GM23338 (cell line): Measurements from ENCODE around the gene RFFL.

Experiments used
- CREB1 ChIP-seq: fragments of 250-450 bp; sonication (Bioruptor Pico); IDR thresholded peaks from 2 replicates; pipeline ENCODE4 v1.5.0; 2020; ENCODE audit warnings: low read depth, mild to moderate bottlenecking, moderate library complexity
- EZH2 ChIP-seq: fragments of 200-600 bp; sonication (generic); IDR thresholded peaks from one replicate; pipeline ENCODE4 v1.8.0; 2017; ENCODE audit warnings: antibody characterized with exemption, mild to moderate bottlenecking, low read depth; ENCODE audit not compliant: unreplicated experiment
- EZH2phosphoT487 ChIP-seq: fragments of 200-600 bp; sonication (generic); IDR thresholded peaks from one replicate; pipeline ENCODE4 v1.8.1; 2018; ENCODE audit warnings: antibody characterized with exemption; ENCODE audit not compliant: unreplicated experiment
- JUNB ChIP-seq: IDR thresholded peaks from one replicate; pipeline ENCODE4 v1.6.1; 2016; ENCODE audit warnings: antibody characterized with exemption; ENCODE audit not compliant: unreplicated experiment
- POLR2AphosphoS5 ChIP-seq: IDR thresholded peaks from 2 replicates; pipeline ENCODE4 v1.6.1; 2016; ENCODE audit warnings: antibody characterized with exemption, low read depth
- STAT1 ChIP-seq: IDR thresholded peaks from one replicate; pipeline ENCODE4 v1.6.1; 2016; ENCODE audit warnings: antibody characterized with exemption; ENCODE audit not compliant: unreplicated experiment
- ZNF331 ChIP-seq: fragments of 250-450 bp; sonication (Bioruptor Pico); IDR thresholded peaks from 2 replicates; pipeline ENCODE4 v1.5.0; 2020; ENCODE audit warnings: low read depth, mild to moderate bottlenecking, moderate library complexity
- TF ChIP-seq, protein P1 (sequence below), 2 experiments: fragments of 200-600 bp in 1 of 2; sonication (generic) in 1 of 2; conservative IDR thresholded peaks; 2 replicates each; pipeline versions ENCODE4 v1.5.1 to v1.6.1; 2016 to 2017; ENCODE audit warnings: antibody characterized with exemption in 2 of 2, low read depth in 2 of 2, mild to moderate bottlenecking in 2 of 2, moderate library complexity in 1 of 2
- TF ChIP-seq, protein P2 (sequence below): IDR thresholded peaks from one replicate; pipeline ENCODE4 v1.6.1; 2018; ENCODE audit warnings: antibody characterized with exemption; ENCODE audit not compliant: unreplicated experiment

DNA sequence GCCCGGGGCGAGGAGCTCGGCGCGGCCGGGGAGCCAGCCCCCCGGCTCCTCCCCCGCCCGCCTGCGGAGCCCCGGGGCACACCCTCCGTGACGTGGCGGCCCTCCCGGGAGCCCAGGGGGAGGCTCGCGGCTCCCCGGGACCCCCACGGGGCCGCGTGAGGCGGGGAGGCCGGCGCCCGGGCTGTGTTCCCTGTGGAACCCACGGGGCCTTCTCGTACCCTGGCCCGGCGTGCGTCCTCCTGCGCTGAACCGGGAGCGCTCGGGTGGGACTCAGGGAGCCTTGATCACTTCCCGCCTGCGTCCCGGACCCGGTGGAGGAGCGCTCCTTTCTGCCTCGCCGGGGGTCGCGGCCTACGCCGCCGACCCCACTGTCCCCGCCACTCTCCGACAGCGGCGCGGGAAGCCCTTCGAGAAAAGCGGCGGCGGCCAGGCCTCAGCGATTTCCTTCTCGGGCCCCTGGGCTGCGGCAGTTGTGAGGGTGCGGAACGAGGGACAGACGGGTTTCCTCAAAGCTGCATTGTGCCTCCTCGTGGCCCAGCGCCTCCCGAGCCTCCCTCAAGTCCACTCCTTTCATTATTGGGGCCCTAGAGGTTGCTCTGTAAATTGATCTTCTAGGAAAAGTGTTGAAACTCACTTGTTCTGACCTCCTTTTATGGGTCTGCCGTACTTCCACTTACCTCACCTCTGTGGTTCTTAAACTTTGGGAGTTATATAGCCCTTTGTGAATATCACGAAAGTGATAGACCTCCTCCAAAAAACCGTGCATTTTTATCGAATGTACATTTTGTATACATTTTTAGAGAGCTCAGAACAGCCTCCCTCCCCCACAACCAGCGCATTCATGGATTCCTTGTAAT is 82.6 kb downstream of the RFFL start:
- TF ChIP-seq EZH2 (no peak), EZH2phosphoT487 (no peak), CREB1 (CRISPR knock-in tag) (peak; percentile 71), POLR2AphosphoS5 (no peak), ZNF331 (no peak), STAT1 (no peak), JUNB (no peak)
- TF ChIP-seq, protein P1, sequence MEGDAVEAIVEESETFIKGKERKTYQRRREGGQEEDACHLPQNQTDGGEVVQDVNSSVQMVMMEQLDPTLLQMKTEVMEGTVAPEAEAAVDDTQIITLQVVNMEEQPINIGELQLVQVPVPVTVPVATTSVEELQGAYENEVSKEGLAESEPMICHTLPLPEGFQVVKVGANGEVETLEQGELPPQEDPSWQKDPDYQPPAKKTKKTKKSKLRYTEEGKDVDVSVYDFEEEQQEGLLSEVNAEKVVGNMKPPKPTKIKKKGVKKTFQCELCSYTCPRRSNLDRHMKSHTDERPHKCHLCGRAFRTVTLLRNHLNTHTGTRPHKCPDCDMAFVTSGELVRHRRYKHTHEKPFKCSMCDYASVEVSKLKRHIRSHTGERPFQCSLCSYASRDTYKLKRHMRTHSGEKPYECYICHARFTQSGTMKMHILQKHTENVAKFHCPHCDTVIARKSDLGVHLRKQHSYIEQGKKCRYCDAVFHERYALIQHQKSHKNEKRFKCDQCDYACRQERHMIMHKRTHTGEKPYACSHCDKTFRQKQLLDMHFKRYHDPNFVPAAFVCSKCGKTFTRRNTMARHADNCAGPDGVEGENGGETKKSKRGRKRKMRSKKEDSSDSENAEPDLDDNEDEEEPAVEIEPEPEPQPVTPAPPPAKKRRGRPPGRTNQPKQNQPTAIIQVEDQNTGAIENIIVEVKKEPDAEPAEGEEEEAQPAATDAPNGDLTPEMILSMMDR (conservative IDR thresholded peaks at IDR 0.05; ENCODE audit: low read depth in 2 of 2), result peak; percentile 13 to 47; a peak in 3 of 4 replicates
- TF ChIP-seq, protein P2, sequence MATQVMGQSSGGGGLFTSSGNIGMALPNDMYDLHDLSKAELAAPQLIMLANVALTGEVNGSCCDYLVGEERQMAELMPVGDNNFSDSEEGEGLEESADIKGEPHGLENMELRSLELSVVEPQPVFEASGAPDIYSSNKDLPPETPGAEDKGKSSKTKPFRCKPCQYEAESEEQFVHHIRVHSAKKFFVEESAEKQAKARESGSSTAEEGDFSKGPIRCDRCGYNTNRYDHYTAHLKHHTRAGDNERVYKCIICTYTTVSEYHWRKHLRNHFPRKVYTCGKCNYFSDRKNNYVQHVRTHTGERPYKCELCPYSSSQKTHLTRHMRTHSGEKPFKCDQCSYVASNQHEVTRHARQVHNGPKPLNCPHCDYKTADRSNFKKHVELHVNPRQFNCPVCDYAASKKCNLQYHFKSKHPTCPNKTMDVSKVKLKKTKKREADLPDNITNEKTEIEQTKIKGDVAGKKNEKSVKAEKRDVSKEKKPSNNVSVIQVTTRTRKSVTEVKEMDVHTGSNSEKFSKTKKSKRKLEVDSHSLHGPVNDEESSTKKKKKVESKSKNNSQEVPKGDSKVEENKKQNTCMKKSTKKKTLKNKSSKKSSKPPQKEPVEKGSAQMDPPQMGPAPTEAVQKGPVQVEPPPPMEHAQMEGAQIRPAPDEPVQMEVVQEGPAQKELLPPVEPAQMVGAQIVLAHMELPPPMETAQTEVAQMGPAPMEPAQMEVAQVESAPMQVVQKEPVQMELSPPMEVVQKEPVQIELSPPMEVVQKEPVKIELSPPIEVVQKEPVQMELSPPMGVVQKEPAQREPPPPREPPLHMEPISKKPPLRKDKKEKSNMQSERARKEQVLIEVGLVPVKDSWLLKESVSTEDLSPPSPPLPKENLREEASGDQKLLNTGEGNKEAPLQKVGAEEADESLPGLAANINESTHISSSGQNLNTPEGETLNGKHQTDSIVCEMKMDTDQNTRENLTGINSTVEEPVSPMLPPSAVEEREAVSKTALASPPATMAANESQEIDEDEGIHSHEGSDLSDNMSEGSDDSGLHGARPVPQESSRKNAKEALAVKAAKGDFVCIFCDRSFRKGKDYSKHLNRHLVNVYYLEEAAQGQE, result no peak
